Effector memory CD8-positive, alpha-beta T cell (primary cell): ENCODE results near the gene ANKRD36.
"Not testable (repeated sequence)": the region's sequence is repeated elsewhere in the genome, so short reads cannot be mapped to it uniquely, and the experiment has no call there.

Experiments
- ATAC-seq: fragments of 150-1000 bp; cut with Tn5 transposase; replicated peaks from 2 replicates; pipeline ENCODE4 v1.10.0; 2021; ENCODE audit warnings: mild to moderate bottlenecking, moderate library complexity
- DNase-seq, 3 experiments: peaks; one replicate each; pipeline ENCODE4 v3.0.0; 2021
- H3K27ac Mint-ChIP-seq, 2 donors: one replicate each; pipeline ENCODE4 v1.8.0; 2022; ENCODE audit warnings: mild to moderate bottlenecking in 2 of 2, mixed read lengths in 2 of 2, moderate library complexity in 2 of 2
- H3K27me3 Mint-ChIP-seq, 2 donors: one replicate each; pipeline ENCODE4 v1.8.0; 2022; ENCODE audit warnings: mixed read lengths in 2 of 2
- H3K36me3 Mint-ChIP-seq: one replicate; pipeline ENCODE4 v1.8.0; 2022; ENCODE audit warnings: mild to moderate bottlenecking, moderate library complexity, mixed read lengths; ENCODE audit not compliant: insufficient read depth
- H3K4me1 Mint-ChIP-seq, 2 donors: one replicate each; pipeline ENCODE4 v1.8.0; 2022; ENCODE audit warnings: low read depth in 2 of 2, mixed read lengths in 2 of 2
- H3K4me3 Mint-ChIP-seq, 2 donors: one replicate each; pipeline ENCODE4 v1.8.0; 2022; ENCODE audit warnings: mild to moderate bottlenecking in 2 of 2, mixed read lengths in 2 of 2, moderate library complexity in 2 of 2
- H3K9me3 Mint-ChIP-seq, 2 donors: one replicate each; pipeline ENCODE4 v1.8.0; 2022; ENCODE audit warnings: mixed read lengths in 2 of 2
- total RNA-seq, 9 experiments: gene quantifications; one replicate each; lab custom pipeline; 2026; lab: John Stamatoyannopoulos, UW

ANKRD36 gene
- 46.1 to 326 (median 185) reads per million in 9 experiments for total RNA-seq

DNA sequence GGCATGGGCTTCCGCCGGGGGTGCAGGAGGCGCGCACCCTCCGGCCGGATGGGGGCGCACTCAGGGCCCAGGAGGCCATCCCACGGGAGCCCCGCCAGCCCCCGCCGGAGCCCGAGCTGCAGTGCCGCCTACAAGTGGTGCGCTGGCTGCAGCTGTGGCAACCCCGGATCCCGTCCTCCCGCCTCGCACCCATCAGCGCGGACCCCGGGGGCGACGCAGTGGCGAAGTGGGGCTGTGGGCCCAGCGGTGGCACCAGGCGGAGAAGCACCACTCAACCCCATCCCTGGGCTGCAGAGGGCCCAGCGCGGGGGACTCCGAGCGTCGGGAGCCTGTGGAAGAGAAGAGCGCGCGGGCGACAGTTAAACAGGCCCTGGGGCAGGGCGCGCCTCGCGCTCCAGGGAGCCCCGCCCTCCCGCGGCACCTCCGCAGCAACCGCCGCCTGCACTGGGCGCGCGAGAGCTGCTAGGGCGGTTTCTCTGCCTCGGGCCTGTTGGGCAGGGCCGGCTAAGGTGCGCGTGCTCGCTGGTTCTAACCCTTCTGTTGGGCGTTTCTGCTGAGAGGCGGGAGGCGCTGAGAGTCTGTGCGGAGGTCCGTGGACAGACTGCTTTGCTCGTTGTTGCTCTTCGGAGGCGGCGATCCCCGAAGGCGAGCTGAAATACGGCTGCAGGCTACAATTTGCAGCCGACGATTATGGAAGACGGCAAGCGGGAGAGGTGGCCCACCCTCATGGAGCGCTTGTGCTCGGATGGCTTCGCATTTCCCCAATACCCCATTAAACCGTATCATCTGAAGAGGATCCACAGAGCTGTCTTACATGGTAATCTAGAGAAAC is at the start of gene ANKRD36:
Gene ANKRD36 (plus strand): TSS at position 104 of the 832 bp plus-strand sequence. CDS start 587 bp downstream, at position 691.
- not testable (repeated sequence) for H3K36me3 Mint-ChIP-seq, H3K4me1 Mint-ChIP-seq, H3K9me3 Mint-ChIP-seq
- peak; percentile 88 for ATAC-seq
- Mint-ChIP-seq H3K27me3 (peaks cover 26 to 28% of the 10 kb centered on the region in 2 donors), H3K27ac (peak within 1 kb of the TSS; percentile 96 to 98), H3K4me3 (peak within 1 kb of the TSS; percentile 94 to 100)
- peak; percentile 79 to 82 (median 80) for DNase-seq

DNA sequence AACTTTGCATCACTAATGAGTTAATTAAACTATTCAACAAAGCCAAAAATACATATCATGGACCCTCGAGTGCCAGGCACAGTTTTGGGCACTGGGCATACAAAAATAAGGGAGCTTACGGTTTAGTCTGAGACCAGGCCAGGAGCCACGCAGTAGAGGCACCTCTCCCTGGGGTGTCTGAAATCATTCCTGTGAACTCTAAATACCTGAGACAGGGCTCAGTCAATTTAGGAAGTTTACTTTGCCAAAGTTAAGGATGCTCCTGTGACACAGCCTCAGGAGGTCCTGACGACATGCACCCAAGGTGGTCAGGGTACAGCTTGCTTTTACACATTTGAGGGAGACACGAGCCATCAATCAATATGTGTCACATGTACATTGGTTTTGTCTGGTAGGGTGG is 46.9 kb upstream of the ANKRD36 start:
- H3K36me3 Mint-ChIP-seq, H3K4me1 Mint-ChIP-seq, DNase-seq, ATAC-seq, H3K27ac Mint-ChIP-seq, H3K9me3 Mint-ChIP-seq, H3K4me3 Mint-ChIP-seq: not testable (repeated sequence)
- peaks cover 23 to 32% of the 10 kb centered on the region in 2 donors for H3K27me3 Mint-ChIP-seq

DNA sequence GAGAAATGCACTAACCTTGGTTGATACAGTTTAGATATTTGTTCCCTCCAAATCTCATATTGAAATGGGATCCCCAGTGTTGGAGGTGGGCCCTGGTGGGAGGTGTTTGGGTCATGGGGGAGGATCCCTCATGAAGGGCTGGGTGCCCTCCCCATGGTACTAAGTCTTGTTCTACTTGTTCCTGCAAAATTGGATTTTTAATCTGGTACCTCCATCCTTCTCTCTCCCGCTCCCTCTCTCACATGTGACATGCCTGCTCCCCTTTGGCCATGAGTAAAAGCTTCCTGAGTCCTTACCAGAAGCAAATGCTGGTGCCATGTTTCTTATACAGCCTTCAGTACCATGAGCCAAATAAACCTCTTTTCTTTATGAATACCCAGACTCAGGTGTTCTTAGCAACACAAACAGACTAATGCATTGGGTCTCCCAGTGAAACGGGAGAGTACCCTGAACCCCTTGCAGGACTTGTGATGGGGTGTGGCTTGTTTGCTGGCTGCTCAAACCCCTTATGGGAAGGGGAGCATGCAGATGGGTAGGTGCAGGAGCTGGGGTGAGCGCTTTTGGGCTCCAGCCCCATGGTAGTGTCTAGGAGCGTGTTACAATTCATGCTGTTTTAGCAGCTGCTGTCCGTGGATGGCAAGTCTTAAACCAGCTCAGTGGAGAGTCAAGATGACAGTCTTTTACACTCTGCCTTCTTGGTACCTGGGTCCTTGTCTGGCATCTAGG is 45.5 kb upstream of the ANKRD36 start:
- no peaks in the 10 kb centered on the region for H3K9me3 Mint-ChIP-seq

DNA sequence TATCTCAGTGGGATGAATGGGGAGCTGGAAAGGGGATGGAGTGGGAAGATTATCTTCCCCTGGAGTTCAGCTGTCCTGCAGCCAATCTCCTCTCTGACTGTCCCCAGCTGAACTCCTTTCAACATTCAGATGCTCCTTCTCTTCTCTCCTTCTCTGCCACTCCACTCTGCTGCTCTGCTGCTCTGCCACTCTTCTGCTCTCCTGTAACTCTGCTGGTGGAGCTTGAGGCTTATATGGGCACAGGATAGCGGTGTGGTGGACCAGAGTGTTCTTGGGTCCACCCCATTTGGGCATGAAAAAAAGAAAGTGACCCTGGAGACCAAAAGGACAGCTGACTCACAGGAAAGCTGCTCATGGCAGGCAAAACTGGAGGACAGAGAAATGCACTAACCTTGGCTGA is 44.9 kb upstream of the ANKRD36 start:
- DNase-seq, result no peak
- no peaks in the 10 kb centered on the region for H3K9me3 Mint-ChIP-seq
- no peak overlapping the region for H3K4me3 Mint-ChIP-seq
- no peaks in the 10 kb centered on the region for H3K4me1 Mint-ChIP-seq
- H3K36me3 Mint-ChIP-seq, result no peaks in the 10 kb centered on the region
- no peak overlapping the region for H3K27ac Mint-ChIP-seq
- H3K27me3 Mint-ChIP-seq, result peaks cover 23 to 32% of the 10 kb centered on the region in 2 donors
- no peak for ATAC-seq

More for the DNA sequence above, 45.5 kb upstream of the ANKRD36 start:
- H3K27me3 Mint-ChIP-seq, result peaks cover 23 to 32% of the 10 kb centered on the region in 2 donors
- no peak overlapping the region for H3K27ac Mint-ChIP-seq
- no peaks in the 10 kb centered on the region for H3K36me3 Mint-ChIP-seq
- no peak overlapping the region for H3K4me3 Mint-ChIP-seq
- ATAC-seq (no peak), DNase-seq (no peak)
- no peaks in the 10 kb centered on the region for H3K4me1 Mint-ChIP-seq

DNA sequence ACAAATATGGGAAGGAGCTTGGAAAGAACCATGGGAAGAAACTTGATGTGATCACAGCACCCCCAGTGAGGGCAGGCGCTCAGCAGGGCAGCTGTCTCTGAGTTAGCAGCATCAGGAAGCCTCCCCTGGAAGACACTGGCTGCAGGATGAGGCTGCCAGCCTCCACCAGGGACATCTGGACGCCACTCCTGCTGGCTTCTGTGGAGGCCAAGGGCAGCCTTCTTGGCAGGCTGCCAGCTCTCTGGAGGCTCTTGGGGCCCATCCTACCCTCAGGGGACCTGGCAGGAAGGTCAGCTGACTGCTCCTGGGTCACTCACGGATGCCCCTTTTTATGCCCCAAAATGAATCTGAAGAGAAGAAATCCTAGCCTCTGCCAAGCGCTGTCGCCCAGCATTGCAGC is 44.2 kb upstream of the ANKRD36 start:
- H3K27me3 Mint-ChIP-seq, result peaks cover 23 to 32% of the 10 kb centered on the region in 2 donors
- not testable (repeated sequence) for H3K27ac Mint-ChIP-seq, H3K4me1 Mint-ChIP-seq, H3K9me3 Mint-ChIP-seq, ATAC-seq, H3K36me3 Mint-ChIP-seq, H3K4me3 Mint-ChIP-seq, DNase-seq

DNA sequence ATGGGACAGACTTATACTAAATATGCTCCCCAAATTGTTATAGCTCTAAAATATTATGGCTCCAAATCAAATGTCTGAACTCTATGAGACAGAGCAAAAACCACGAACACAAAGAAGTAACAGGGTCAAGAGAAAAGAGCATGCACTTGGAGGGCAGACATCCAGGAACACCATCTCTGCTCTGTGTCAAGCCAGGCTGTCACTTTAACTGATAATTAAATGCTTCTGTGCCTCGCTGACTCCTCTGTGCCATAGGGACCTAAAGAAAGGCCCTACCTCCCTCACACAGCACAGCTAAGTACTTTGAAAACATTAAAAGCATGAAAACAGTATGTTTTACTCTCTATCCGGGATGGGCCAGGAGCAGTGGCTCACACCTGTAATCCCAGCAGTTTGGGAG is 42.0 kb upstream of the ANKRD36 start:
- ATAC-seq, H3K36me3 Mint-ChIP-seq, H3K9me3 Mint-ChIP-seq, H3K4me3 Mint-ChIP-seq, H3K4me1 Mint-ChIP-seq, H3K27ac Mint-ChIP-seq, DNase-seq: not testable (repeated sequence)
- peaks cover 18 to 27% of the 10 kb centered on the region in 2 donors for H3K27me3 Mint-ChIP-seq

DNA sequence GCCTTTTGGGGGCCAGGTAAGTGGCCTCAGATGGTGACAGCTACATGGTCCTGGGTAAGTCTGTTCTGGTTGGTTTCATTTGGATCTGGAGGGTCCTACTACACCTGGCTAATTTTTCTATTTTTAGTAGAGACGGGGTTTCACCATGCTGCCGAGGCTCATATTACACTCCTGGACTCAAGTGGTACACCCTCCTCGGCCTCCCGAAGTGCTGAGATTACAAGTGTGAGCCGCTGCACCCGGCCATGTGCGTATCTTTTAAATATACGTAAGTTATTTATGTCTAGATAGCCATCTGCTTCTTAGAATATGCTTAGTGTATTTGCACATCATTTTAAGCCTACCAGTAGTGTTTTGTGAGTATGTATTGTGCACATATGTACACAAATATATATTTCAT is 35.7 kb upstream of the ANKRD36 start:
- not testable (repeated sequence) for H3K27me3 Mint-ChIP-seq, H3K27ac Mint-ChIP-seq, H3K4me1 Mint-ChIP-seq, DNase-seq, H3K36me3 Mint-ChIP-seq, ATAC-seq, H3K9me3 Mint-ChIP-seq, H3K4me3 Mint-ChIP-seq

DNA sequence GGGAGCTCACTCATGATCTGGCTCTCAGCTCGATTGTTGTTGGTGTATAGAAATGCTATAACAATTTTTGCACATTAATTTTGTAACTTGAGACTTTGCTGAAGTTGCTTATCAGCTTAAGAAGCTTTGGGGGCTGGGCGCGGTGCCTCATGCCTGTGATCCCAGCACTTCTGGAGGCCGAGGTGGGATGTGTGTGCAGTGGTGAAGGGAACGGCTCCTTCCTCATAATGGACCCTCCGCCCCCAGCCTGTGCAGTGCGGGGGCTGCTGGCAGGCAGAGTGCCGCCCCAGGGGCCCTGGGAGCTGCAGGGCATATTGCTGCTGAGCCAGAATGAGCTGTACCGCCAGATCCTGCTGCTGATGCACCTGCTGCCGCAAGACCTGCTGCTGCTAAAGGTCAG is 32.1 kb upstream of the ANKRD36 start:
- not testable (repeated sequence) for DNase-seq, H3K9me3 Mint-ChIP-seq, H3K27me3 Mint-ChIP-seq, H3K36me3 Mint-ChIP-seq, H3K27ac Mint-ChIP-seq, ATAC-seq, H3K4me1 Mint-ChIP-seq, H3K4me3 Mint-ChIP-seq

DNA sequence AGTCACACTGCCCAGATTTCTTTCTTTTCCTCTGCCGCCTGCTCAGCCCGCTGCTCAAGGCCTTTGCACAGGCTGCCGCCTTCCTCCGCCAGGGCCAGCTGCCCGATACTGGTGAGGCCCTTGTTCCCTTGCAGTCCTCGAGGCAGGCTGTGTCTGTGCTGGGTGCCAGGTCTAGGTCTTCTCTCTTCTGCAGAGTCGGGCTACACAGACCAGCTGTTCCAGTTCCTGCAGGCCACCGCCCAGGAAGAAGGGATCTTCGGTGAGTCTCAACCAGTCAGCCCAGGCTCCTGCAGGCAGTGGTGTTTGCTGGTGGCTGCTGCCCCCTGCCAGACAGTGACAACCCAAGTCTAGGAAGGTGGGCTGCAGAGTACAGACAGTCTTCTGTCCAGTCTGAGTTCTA is 30.7 kb upstream of the ANKRD36 start:
- H3K27ac Mint-ChIP-seq, H3K9me3 Mint-ChIP-seq, ATAC-seq, H3K27me3 Mint-ChIP-seq, H3K4me1 Mint-ChIP-seq, H3K4me3 Mint-ChIP-seq, H3K36me3 Mint-ChIP-seq, DNase-seq: not testable (repeated sequence)

DNA sequence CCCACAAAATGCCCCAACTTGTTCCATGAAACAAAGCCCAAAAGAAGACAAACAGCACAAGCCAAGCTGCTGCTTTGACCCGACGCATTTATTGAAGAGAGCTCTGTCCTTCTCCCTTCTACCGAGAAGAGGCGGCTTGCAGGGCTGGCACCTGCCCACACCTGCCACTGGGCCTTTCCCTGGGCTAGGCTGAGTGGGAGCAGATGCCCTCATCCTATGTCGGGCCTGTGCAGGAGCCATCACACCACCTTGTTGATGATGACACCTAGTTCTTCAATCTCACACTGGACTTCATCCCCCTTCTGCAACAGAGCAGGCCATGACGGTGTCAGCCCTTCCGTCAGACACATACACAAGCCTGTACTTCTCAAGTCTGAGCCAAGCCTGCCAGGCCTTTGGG is 29.4 kb upstream of the ANKRD36 start:
- DNase-seq, H3K9me3 Mint-ChIP-seq, H3K36me3 Mint-ChIP-seq, H3K27ac Mint-ChIP-seq, H3K4me3 Mint-ChIP-seq, ATAC-seq, H3K4me1 Mint-ChIP-seq, H3K27me3 Mint-ChIP-seq: not testable (repeated sequence)

DNA sequence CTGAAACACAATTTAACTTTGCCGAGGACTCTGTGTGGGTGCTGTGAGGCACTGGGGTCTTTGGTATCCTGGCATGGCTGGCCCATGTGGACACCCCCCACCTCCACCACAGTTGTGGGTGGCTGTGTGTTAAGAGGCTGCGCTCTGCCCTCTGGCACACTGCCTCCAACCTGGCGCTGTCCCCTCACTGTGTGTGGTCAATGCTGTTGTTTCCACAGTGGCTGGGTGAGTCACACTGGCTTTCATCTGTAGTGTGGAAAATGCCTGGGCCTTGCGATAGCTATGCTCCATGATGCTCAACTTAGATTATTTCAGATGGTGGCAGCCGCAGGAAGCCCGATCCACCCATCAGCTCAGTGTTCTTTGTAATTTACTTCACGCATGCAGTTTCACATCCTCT is 27.9 kb upstream of the ANKRD36 start:
- not testable (repeated sequence) for ATAC-seq, H3K27me3 Mint-ChIP-seq, H3K4me3 Mint-ChIP-seq, H3K36me3 Mint-ChIP-seq, DNase-seq, H3K27ac Mint-ChIP-seq, H3K9me3 Mint-ChIP-seq, H3K4me1 Mint-ChIP-seq

DNA sequence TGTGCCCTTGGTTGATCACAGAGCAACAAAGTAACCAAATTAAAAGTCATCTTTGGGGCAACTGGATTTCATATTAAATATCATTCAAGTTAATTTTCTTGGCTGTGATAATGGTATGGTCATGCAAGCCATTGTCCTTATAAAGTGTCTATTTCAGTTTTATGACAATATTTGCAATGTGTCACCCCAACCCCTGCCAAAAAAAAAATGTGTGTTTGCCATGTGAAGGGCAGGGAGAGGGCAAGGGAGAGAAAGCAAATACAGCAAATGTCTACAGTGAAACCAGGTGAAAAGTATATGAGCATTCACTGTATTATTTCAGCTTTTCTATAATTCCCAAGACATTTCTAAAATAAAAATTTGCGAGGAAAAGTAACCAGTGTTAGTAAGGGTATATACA is 24.2 kb upstream of the ANKRD36 start:
- not testable (repeated sequence) for H3K27me3 Mint-ChIP-seq, H3K36me3 Mint-ChIP-seq, H3K27ac Mint-ChIP-seq, H3K4me1 Mint-ChIP-seq, H3K9me3 Mint-ChIP-seq, ATAC-seq, H3K4me3 Mint-ChIP-seq, DNase-seq

DNA sequence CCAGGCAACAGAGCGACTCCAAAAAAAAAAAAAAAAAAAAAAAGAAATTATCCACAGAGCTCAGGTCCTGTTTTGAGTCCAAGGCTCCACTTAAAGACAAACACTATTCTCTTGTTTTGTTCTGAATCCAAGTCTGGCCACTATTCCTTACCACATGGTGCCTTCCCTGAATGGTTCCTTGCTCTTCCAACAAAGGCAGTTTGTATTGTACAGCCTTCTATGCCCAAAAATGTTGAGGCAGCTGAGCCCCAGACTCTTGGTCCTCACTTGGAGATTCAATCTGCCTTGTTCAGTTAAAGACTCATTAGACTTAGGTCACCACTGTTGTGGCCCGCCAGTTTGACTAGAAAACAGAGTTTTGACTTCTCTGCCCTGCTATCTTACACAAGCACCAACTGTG is 20.0 kb upstream of the ANKRD36 start:
- peak overlapping the region in 1 of 2 donors; percentile 67 for H3K27ac Mint-ChIP-seq
- H3K4me1 Mint-ChIP-seq, H3K9me3 Mint-ChIP-seq, DNase-seq, ATAC-seq, H3K36me3 Mint-ChIP-seq, H3K4me3 Mint-ChIP-seq, H3K27me3 Mint-ChIP-seq: not testable (repeated sequence)
